ENCODE results near the gene TNS3.

- TF ChIP-seq CTCF (IDR thresholded peaks at IDR 0.05; ENCODE audit: low read length) (no peak), EZH2phosphoT487 (IDR thresholded peaks at IDR 0.05; ENCODE audit: low read length) (no peak), EZH2 (optimal IDR thresholded peaks at IDR 0.05; ENCODE audit: low read depth, low read length) (no peak)
Observed at GRCh38 chr7:47411901-47412300, 170.0 kb downstream of the TNS3 start.
